Type B pancreatic cell (in vitro differentiated cells): ENCODE data around the gene SLC1A1. TPM values are rescaled to one million over a fixed set of nuclear protein-coding genes. Genes with fewer than 3 reads are reported as not detected.
"Not testable (repeated sequence)": the region's sequence is repeated elsewhere in the genome, so short reads cannot be mapped to it uniquely, and the experiment has no call there.

ENCODE experiments used
- DNase-seq: peaks from one replicate; pipeline ENCODE4 v3.0.0; 2021; ENCODE audit warnings: mixed read lengths; ENCODE audit not compliant: unreplicated experiment; ENCODE audit errors: extremely low spot score
- H3K27ac Mint-ChIP-seq: 2 replicates; pipeline ENCODE4 v1.8.0; 2021; ENCODE audit warnings: mild to moderate bottlenecking, mixed read lengths
- H3K27me3 Mint-ChIP-seq: 2 replicates; pipeline ENCODE4 v1.8.0; 2021; ENCODE audit warnings: mixed read lengths
- H3K36me3 Mint-ChIP-seq: 2 replicates; pipeline ENCODE4 v1.8.0; 2021; ENCODE audit warnings: mixed read lengths
- H3K4me1 Mint-ChIP-seq: one replicate; pipeline ENCODE4 v1.8.0; 2021; ENCODE audit warnings: mixed read lengths; ENCODE audit not compliant: unreplicated experiment
- H3K4me3 Mint-ChIP-seq: 2 replicates; pipeline ENCODE4 v1.8.0; 2021; ENCODE audit warnings: mild to moderate bottlenecking, mixed read lengths
- H3K9me3 Mint-ChIP-seq: 2 replicates; pipeline ENCODE4 v1.8.0; 2021; ENCODE audit warnings: mixed read lengths
- total RNA-seq: library from RNA; stranded (reverse); gene quantifications from 2 replicates; pipeline ENCODE4 v1.2.1, GENCODE V29; 2021; ENCODE audit warnings: low replicate concordance
- TF ChIP-seq, protein P1 (sequence below): fragments of 200-600 bp; sonication (generic); conservative IDR thresholded peaks from 2 replicates; pipeline ENCODE4 v1.5.0; 2021; ENCODE audit warnings: antibody characterized with exemption, mild to moderate bottlenecking

Gene SLC1A1
- total RNA-seq, 1 donor from 2014 or later: 6.0 TPM

DNA sequence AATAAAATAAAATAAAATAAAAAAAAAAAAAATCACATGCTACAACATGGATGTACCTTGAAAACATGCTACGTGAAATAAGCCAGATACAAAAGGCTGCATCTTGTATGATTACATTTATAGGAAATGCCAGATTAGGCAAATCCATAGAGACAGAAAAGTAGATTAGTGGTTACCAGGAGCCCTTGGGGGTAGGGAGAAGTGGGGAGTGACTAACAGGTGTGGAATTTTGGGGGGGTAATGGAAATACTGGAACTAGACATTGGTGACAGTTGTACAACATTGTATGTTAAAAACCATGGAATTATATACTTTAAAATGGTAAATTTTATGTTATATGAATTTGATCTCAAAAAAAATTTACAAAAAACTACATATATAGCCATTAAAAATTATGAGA lies 47.3 kb downstream of the SLC1A1 start:
- Mint-ChIP-seq H3K4me1 (peaks cover 4% of the 10 kb centered on the region), H3K36me3 (no peaks in the 10 kb centered on the region), H3K9me3 (no peaks in the 10 kb centered on the region), H3K4me3 (no peak overlapping the region), H3K27me3 (no peaks in the 10 kb centered on the region), H3K27ac (no peak overlapping the region)
- no peak for DNase-seq
- TF ChIP-seq, protein P1, sequence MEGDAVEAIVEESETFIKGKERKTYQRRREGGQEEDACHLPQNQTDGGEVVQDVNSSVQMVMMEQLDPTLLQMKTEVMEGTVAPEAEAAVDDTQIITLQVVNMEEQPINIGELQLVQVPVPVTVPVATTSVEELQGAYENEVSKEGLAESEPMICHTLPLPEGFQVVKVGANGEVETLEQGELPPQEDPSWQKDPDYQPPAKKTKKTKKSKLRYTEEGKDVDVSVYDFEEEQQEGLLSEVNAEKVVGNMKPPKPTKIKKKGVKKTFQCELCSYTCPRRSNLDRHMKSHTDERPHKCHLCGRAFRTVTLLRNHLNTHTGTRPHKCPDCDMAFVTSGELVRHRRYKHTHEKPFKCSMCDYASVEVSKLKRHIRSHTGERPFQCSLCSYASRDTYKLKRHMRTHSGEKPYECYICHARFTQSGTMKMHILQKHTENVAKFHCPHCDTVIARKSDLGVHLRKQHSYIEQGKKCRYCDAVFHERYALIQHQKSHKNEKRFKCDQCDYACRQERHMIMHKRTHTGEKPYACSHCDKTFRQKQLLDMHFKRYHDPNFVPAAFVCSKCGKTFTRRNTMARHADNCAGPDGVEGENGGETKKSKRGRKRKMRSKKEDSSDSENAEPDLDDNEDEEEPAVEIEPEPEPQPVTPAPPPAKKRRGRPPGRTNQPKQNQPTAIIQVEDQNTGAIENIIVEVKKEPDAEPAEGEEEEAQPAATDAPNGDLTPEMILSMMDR: no peak

DNA sequence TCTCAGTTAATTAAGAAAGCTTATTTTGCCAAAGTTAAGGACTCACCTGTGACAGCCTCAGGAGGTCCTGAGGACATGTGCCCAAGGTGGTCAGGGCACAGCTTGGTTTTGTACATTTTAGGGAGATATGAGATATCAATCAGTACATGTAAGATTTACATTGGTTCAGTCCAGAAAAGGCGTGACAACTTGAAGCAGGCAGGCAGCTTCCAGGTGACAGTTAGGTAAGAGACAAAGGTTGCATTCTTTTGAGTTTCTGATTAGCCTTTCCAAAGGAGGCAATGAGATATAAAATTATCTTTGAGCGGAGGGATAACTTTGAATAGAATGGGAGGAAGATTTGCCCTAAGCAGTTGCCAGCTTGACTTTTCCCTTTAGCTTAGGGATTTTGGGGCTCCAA lies 47.8 kb downstream of the SLC1A1 start:
- Mint-ChIP-seq H3K9me3 (no peaks in the 10 kb centered on the region), H3K4me3 (no peak overlapping the region), H3K27ac (no peak overlapping the region), H3K27me3 (no peaks in the 10 kb centered on the region), H3K36me3 (no peaks in the 10 kb centered on the region), H3K4me1 (peaks cover 4% of the 10 kb centered on the region)
- no peak for DNase-seq
- TF ChIP-seq, protein P1: no peak

DNA sequence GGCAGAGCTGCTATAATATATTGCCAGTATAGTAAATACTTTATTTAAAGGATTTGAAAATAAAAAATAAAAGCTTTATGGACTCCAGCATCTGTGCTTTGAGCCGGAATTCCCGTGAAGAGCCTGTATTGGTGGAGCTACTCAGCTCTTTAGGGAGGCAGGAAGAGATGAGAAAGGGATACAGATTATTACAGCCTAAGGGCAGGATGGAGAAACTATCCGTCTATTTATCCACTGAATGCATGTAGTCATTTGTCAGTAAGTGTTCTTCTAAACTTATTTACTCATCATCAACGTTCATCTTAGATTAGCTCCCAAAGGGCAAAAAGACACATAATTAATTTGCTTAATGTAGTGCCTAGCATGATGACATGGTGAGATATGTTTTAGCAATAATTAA lies 48.4 kb downstream of the SLC1A1 start:
- TF ChIP-seq, protein P1: no peak
- H3K36me3 Mint-ChIP-seq: no peaks in the 10 kb centered on the region
- DNase-seq: no peak
- no peaks in the 10 kb centered on the region for H3K27me3 Mint-ChIP-seq
- no peaks in the 10 kb centered on the region for H3K9me3 Mint-ChIP-seq
- peaks cover 4% of the 10 kb centered on the region for H3K4me1 Mint-ChIP-seq
- H3K4me3 Mint-ChIP-seq: no peak overlapping the region
- no peak overlapping the region for H3K27ac Mint-ChIP-seq

DNA sequence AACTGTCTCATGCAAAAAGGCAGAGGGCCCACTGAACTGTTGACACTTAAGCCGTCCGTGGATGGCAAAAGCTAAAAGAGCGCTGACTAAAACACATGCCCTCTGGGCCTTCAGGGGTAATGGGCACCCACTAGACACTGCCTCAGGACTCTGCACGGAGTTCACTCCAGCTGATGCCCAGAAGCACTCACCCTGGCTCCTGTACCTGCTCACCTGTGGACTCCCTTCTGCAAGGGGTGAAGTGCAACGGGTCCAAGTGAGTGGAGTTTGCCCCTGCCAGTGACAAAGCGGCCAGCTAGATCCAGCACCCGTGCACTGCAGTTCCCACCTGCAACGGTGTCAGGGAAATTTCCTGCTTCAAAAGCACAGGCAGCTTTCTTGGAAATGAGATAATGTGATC lies 50.2 kb downstream of the SLC1A1 start:
- Mint-ChIP-seq H3K4me3 (no peak overlapping the region), H3K27ac (no peak overlapping the region), H3K4me1 (peaks cover 4% of the 10 kb centered on the region), H3K27me3 (no peaks in the 10 kb centered on the region), H3K9me3 (no peaks in the 10 kb centered on the region), H3K36me3 (no peaks in the 10 kb centered on the region)
- TF ChIP-seq, protein P1: no peak
- DNase-seq: no peak

DNA sequence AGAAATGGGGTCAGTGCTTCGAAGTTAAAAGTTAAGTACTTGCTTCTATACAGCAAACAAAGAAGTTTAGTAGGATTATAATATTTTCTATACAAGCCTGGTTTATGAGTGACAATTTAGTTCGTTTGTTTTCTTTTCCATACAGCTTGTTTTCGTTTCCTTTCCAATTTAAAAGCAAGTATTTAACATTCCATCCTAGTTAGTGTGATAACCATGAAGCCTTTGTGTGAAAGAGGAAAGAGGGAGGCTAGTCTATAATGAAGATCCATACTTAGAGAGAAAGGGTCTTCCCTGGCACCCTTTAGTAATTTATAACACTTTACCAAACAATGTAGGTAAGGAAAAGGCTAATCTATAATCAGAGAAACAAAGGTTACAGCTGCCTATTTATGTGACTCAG lies 51.0 kb downstream of the SLC1A1 start:
- no peak for DNase-seq
- Mint-ChIP-seq H3K4me3 (no peak overlapping the region), H3K27me3 (no peaks in the 10 kb centered on the region), H3K4me1 (peaks cover 4% of the 10 kb centered on the region), H3K9me3 (no peaks in the 10 kb centered on the region), H3K36me3 (no peaks in the 10 kb centered on the region), H3K27ac (no peak overlapping the region)
- TF ChIP-seq, protein P1: no peak

DNA sequence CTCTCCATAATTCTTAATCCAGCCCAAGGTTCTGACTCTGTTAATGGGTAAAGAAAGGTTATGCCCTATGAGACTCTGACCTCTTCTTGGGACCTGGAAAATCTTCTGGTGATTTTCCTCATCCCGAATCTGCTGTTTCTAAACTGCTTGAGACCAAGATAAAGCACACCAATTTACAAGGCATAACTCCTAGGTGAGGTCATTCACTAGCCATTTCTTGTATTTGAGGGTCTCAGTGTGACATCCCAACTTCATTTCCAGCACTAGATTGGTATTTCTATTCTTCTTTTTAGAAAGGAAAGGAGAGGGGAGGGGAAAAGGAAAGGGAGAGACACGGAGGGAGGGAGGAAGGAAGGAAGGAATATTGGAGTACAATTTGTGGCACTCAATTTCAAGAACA lies 51.6 kb downstream of the SLC1A1 start:
- no peak overlapping the region for H3K27ac Mint-ChIP-seq
- H3K9me3 Mint-ChIP-seq: no peaks in the 10 kb centered on the region
- peaks cover 4% of the 10 kb centered on the region for H3K4me1 Mint-ChIP-seq
- no peaks in the 10 kb centered on the region for H3K27me3 Mint-ChIP-seq
- TF ChIP-seq, protein P1: no peak
- no peaks in the 10 kb centered on the region for H3K36me3 Mint-ChIP-seq
- no peak overlapping the region for H3K4me3 Mint-ChIP-seq
- no peak for DNase-seq

DNA sequence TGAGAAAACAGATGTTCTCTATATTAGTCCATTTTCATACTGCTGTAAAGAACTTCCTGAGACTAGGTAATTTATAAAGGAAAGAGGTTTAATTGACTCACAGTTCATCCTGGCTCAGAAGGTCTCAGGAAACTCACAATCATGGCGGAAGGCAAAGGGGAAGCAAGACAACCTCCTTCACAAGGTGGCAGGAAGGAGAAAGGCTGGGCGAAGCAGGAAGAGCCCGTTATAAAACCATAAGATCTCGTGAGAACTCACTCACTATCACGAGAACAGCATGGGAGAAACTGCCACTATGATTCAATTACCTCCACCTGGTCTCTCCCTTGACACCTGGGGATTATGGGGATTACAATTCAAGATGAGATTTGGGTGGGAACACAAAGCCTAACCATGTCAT lies 54.4 kb downstream of the SLC1A1 start:
- not testable (repeated sequence) for H3K27me3 Mint-ChIP-seq, H3K36me3 Mint-ChIP-seq, H3K9me3 Mint-ChIP-seq, H3K27ac Mint-ChIP-seq, H3K4me3 Mint-ChIP-seq, DNase-seq
- peaks cover 15% of the 10 kb centered on the region for H3K4me1 Mint-ChIP-seq
